Natural killer cell (primary cell): ENCODE measurements around the gene OR10H1. TPM values are rescaled to one million over a fixed set of nuclear protein-coding genes. Genes with fewer than 3 reads are reported as not detected.
"Not testable (repeated sequence)": the region's sequence is repeated elsewhere in the genome, so short reads cannot be mapped to it uniquely, and the experiment has no call there.

ENCODE experiments used
- ATAC-seq, 3 donors: fragments of 150-1000 bp in 2 of 3; fragments of 200-7000 bp in 1 of 3; cut with Tn5 transposase; 1 replicate in 1 of 3; 2 replicates in 2 of 3; pipeline ENCODE4 v1.10.0; 2021; ENCODE audit warnings: mild to moderate bottlenecking in 2 of 3, moderate library complexity in 2 of 3
- DNase-seq, 2 donors: peaks; one replicate each; pipeline versions ENCODE4 v3.0.0 to v3.0.0-alpha.2; 2013 to 2021; ENCODE audit warnings: mixed read lengths in 1 of 2
- H3K27ac ChIP-seq: one replicate; pipeline ENCODE4 v1.5.1; 2013; ENCODE audit warnings: mild to moderate bottlenecking, low read length
- H3K27me3 ChIP-seq: one replicate; pipeline ENCODE4 v1.6.1; 2013; ENCODE audit warnings: low read length; ENCODE audit not compliant: control insufficient read depth, insufficient read depth
- H3K36me3 ChIP-seq: one replicate; pipeline ENCODE4 v1.6.1; 2013; ENCODE audit warnings: low read length; ENCODE audit not compliant: control insufficient read depth, insufficient read depth
- H3K4me1 ChIP-seq: one replicate; pipeline ENCODE4 v1.6.1; 2013; ENCODE audit warnings: low read length; ENCODE audit not compliant: control insufficient read depth, insufficient read depth
- H3K4me3 ChIP-seq: one replicate; pipeline ENCODE4 v1.5.1; 2013; ENCODE audit warnings: low read length
- H3K9me3 ChIP-seq: one replicate; pipeline ENCODE4 v1.6.1; 2013; ENCODE audit warnings: low read length; ENCODE audit not compliant: control insufficient read depth, insufficient read depth
- H3K27ac Mint-ChIP-seq, 2 donors: one replicate each; pipeline ENCODE4 v1.8.0; 2022; ENCODE audit warnings: mild to moderate bottlenecking in 2 of 2, mixed read lengths in 2 of 2, moderate library complexity in 1 of 2
- H3K27me3 Mint-ChIP-seq, 2 donors: one replicate each; pipeline ENCODE4 v1.8.0; 2022; ENCODE audit warnings: low read depth in 2 of 2, mixed read lengths in 2 of 2
- H3K36me3 Mint-ChIP-seq: one replicate; pipeline ENCODE4 v1.8.0; 2022; ENCODE audit warnings: mixed read lengths
- H3K4me1 Mint-ChIP-seq, 2 donors: one replicate each; pipeline ENCODE4 v1.8.0; 2022; ENCODE audit warnings: mixed read lengths in 2 of 2
- H3K4me3 Mint-ChIP-seq: one replicate; pipeline ENCODE4 v1.8.0; 2022; ENCODE audit warnings: mild to moderate bottlenecking, moderate library complexity, mixed read lengths
- H3K9me3 Mint-ChIP-seq, 2 donors: one replicate each; pipeline ENCODE4 v1.8.0; 2022; ENCODE audit warnings: mixed read lengths in 2 of 2
- WGBS: methylation state at CpG from one replicate; pipeline ENCODE4 v1.1.7; 2013; ENCODE audit warnings: missing lambda C conversion rate; ENCODE audit not compliant: insufficient coverage; 5-methylcytosine and 5-hydroxymethylcytosine counted together
- intact Hi-C: fragments of 100-400 bp; cut with micrococcal nuclease; formaldehyde crosslinking; loops from one replicate; pipeline ENCODE4 v1.14.2; 2022
- total RNA-seq, 4 donors: library from RNA; stranded (reverse); fragments of 120-200 nt in 1 of 4; gene quantifications; one replicate each; pipeline versions ENCODE4 v1.2.3 to v1.2.4, GENCODE V29; 2013 to 2022
- TF ChIP-seq, protein P1 (sequence below): fragments of 200-600 bp; IDR thresholded peaks from one replicate; pipeline ENCODE4 v1.8.0; 2022; ENCODE audit warnings: antibody characterized with exemption

The OR10H1 gene
- total RNA-seq, 3 donors from 2014 or later (not counting 1 experiment from before 2014, with no cell fraction given): 0.08 to 0.12 TPM; not detected in 1

DNA sequence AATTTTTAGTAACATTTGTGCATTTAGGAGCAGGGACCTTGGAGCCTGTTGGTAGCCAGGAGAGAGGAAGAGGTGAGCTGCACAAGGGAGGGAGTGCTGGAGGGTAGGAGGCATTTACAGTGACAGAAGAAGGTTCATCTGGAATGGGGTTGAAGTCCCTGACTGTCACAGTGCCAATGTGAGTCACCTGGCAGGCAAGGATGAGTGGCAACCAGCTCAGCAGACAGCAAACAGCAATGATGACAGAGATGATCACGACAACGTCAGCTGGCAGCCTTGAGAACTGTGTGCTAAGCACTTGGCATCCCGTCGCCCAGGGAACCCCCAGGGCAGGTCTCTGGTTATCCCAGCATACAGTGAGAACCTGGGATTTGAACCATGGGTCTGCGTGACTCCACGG is 25.4 kb downstream of the OR10H1 start:
- H3K9me3 Mint-ChIP-seq: no peaks in the 10 kb centered on the region
- H3K9me3 ChIP-seq: no peaks in the 10 kb centered on the region
- H3K36me3 Mint-ChIP-seq: no peaks in the 10 kb centered on the region
- H3K27me3 ChIP-seq: no peaks in the 10 kb centered on the region
- no peak overlapping the region for H3K4me3 Mint-ChIP-seq
- WGBS: 68% methylated on average over 6 of the region's 6 CpGs
- peaks cover 6 to 9% of the 10 kb centered on the region in 2 donors for H3K4me1 Mint-ChIP-seq
- H3K27ac Mint-ChIP-seq: no peak overlapping the region
- H3K4me1 ChIP-seq: no peaks in the 10 kb centered on the region
- DNase-seq: no peak
- intact Hi-C loops: no loop called here
- H3K36me3 ChIP-seq: no peaks in the 10 kb centered on the region
- TF ChIP-seq, protein P1, sequence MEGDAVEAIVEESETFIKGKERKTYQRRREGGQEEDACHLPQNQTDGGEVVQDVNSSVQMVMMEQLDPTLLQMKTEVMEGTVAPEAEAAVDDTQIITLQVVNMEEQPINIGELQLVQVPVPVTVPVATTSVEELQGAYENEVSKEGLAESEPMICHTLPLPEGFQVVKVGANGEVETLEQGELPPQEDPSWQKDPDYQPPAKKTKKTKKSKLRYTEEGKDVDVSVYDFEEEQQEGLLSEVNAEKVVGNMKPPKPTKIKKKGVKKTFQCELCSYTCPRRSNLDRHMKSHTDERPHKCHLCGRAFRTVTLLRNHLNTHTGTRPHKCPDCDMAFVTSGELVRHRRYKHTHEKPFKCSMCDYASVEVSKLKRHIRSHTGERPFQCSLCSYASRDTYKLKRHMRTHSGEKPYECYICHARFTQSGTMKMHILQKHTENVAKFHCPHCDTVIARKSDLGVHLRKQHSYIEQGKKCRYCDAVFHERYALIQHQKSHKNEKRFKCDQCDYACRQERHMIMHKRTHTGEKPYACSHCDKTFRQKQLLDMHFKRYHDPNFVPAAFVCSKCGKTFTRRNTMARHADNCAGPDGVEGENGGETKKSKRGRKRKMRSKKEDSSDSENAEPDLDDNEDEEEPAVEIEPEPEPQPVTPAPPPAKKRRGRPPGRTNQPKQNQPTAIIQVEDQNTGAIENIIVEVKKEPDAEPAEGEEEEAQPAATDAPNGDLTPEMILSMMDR: no peak
- peaks cover 10 to 12% of the 10 kb centered on the region in 2 donors for H3K27me3 Mint-ChIP-seq
- H3K4me3 ChIP-seq: no peak overlapping the region
- no peak for ATAC-seq
- no peak overlapping the region for H3K27ac ChIP-seq

DNA sequence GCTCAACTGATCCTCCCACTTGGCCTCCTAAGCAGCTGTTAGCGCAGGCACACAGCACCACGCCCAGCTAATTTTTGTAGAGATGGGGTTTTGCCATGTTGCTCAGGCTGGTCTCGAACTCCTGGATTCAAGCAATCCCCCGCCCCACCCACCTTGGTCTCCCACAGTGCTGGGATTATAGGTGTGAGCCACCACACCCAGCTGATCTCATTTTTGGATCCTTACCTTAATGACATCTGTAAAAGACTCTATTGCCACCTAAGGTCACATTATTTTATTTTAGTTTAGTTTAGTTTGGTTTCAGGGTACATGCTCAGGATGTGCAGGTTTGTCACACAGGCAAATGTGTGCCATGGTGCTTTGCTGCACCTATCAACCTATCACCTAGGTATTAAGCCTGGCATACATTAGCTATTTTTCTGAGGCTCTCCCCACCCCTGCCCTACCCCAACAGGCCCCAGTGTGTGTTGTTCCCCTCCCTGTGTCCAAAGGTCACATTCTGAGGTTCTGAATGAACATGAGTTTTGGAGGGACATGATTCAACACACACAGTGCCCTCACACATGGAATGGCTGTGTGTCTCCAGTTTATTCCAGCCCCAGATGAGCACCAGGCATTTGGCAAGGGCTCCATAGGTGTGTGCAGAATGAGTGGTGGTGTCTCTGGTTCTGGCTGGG is 26.7 kb downstream of the OR10H1 start:
- Mint-ChIP-seq H3K4me1 (peaks cover 6% of the 10 kb centered on the region in 2 donors), H3K9me3 (no peaks in the 10 kb centered on the region), H3K36me3 (no peaks in the 10 kb centered on the region), H3K27me3 (peaks cover 7 to 12% of the 10 kb centered on the region in 2 donors), H3K27ac (no peak overlapping the region), H3K4me3 (no peak overlapping the region)
- Histone ChIP-seq H3K27ac (no peak overlapping the region), H3K4me1 (no peaks in the 10 kb centered on the region), H3K27me3 (no peaks in the 10 kb centered on the region), H3K9me3 (no peaks in the 10 kb centered on the region), H3K4me3 (no peak overlapping the region), H3K36me3 (no peaks in the 10 kb centered on the region)
- intact Hi-C loops: no loop called here
- no peak for ATAC-seq
- WGBS: 82% methylated on average over 4 of the region's 4 CpGs
- no peak for DNase-seq
- TF ChIP-seq, protein P1: no peak

DNA sequence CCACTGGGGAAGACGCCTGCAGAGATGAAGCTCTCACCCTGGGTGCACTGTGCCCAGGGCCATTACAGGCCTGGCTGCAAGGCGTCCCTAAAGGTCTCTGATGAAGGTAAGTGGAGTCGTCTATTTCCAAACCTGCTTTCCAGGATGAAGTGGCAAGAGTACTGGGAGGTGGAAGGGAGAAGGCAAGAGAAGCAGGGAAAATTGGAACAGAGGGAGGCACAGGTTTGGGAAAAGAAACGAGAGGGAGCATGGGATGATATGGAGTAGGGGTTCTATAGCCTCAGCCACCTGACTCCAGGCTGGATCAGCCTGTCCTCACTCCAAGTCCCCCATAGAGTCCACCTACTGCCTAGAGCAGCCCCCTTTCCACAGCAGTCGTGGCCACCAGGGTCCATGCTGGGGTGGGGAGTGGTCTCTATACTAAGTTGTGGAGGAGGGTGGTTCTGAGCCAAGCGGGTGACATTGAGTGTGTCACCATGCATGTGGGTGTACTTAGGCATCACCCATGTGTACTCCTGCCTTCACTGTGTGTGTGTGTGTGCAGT is 27.8 kb downstream of the OR10H1 start, which contains the start of gene OR10H5:
Gene OR10H5, plus strand, starts transcription at position 51 of the 545 bp plus-strand sequence. CDS start 6,388 bp downstream, outside the sequence.
- H3K9me3 Mint-ChIP-seq: no peaks in the 10 kb centered on the region
- H3K9me3 ChIP-seq: no peaks in the 10 kb centered on the region
- H3K27me3 ChIP-seq: no peaks in the 10 kb centered on the region
- H3K27ac ChIP-seq: no peak within 1 kb of the TSS
- ATAC-seq: no peak
- TF ChIP-seq, protein P1: no peak
- peaks cover 6% of the 10 kb centered on the region in 2 donors for H3K4me1 Mint-ChIP-seq
- no peaks in the 10 kb centered on the region for H3K4me1 ChIP-seq
- H3K36me3 Mint-ChIP-seq: no peaks in the 10 kb centered on the region
- WGBS: 73% methylated on average over 5 of the region's 6 CpGs
- no peak within 1 kb of the TSS for H3K27ac Mint-ChIP-seq
- H3K36me3 ChIP-seq: no peaks in the 10 kb centered on the region
- no peak for DNase-seq
- H3K27me3 Mint-ChIP-seq: peaks cover 7 to 12% of the 10 kb centered on the region in 2 donors
- H3K4me3 Mint-ChIP-seq: no peak within 1 kb of the TSS
- intact Hi-C loops: no loop called here
- H3K4me3 ChIP-seq: no peak within 1 kb of the TSS

DNA sequence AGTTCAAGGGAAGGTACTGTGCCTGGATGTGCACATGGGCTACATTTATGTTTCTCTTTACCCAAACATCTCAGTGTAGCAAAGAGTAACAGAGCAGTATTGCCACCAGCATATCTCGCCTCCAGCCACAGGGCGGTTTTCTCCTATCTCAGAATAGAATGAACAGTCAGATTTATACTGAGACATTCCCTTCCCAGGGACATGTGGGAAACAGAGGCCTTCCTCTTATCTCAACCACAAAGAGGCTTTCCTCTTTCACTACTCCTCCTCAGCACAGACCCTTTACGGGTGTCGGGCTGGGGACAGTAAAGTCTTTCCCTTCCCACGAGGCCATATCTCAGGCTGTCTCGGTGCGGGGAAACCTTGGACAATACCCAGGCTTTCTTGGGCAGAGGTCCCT is 32.6 kb downstream of the OR10H1 start:
- H3K36me3 Mint-ChIP-seq, H3K4me3 Mint-ChIP-seq, H3K4me1 ChIP-seq, H3K9me3 Mint-ChIP-seq, H3K9me3 ChIP-seq, H3K27me3 ChIP-seq, DNase-seq, ATAC-seq, H3K4me1 Mint-ChIP-seq, H3K27ac ChIP-seq, H3K4me3 ChIP-seq, intact Hi-C loops, H3K27ac Mint-ChIP-seq, H3K36me3 ChIP-seq: not testable (repeated sequence)
- peaks cover 11 to 12% of the 10 kb centered on the region in 2 donors for H3K27me3 Mint-ChIP-seq
- WGBS: 42% methylated on average over 7 of the region's 7 CpGs
